NK-92 treated with Interleukin-12 subunit alpha and Interleukin-12 subunit beta, amount 100 ng/mL, for 24 hours (cell line): Measurements from ENCODE around the gene PLIN5.

Experiments
- DNase-seq: peaks from one replicate; lab custom pipeline; 2025; lab: John Stamatoyannopoulos, UW

PLIN5 gene

GRCh38 chr19:4483385-4483784 is 51.6 kb downstream of the PLIN5 start:
- no peak for DNase-seq

GRCh38 chr19:4482721-4483364 is 52.2 kb downstream of the PLIN5 start:
- no peak for DNase-seq

GRCh38 chr19:4477034-4477801 is 57.8 kb downstream of the PLIN5 start:
- DNase-seq = no peak

- no peak for DNase-seq
Measured at GRCh38 chr19:4474514-4475022, 60.5 kb downstream of the PLIN5 start.

GRCh38 chr19:4473763-4474513 is 61.1 kb downstream of the PLIN5 start:
- no peak for DNase-seq

GRCh38 chr19:4473011-4473762 is 61.8 kb downstream of the PLIN5 start:
- DNase-seq = no peak
